Measurements from ENCODE around the gene ST7. TPM values are rescaled to one million over a fixed set of nuclear protein-coding genes. Genes with fewer than 3 reads are reported as not detected.

ST7 gene
- total RNA-seq, 3 donors from 2014 or later (not counting 1 experiment from before 2014, with no cell fraction given) = 9.8 to 15.7 (median 12.9) TPM

GRCh38 chr7:117094457-117094856, 141.2 kb downstream of the ST7 start:
- Histone ChIP-seq H3K27me3 (ENCODE audit: control insufficient read depth, insufficient read depth, low read length) (no peaks in the 10 kb centered on the region), H3K36me3 (ENCODE audit: control insufficient read depth, insufficient read depth, low read length) (no peaks in the 10 kb centered on the region), H3K4me3 (ENCODE audit: low read length) (no peak overlapping the region), H3K4me1 (ENCODE audit: control insufficient read depth, insufficient read depth, low read length) (no peaks in the 10 kb centered on the region), H3K27ac (ENCODE audit: low read length) (no peak overlapping the region), H3K9me3 (ENCODE audit: control insufficient read depth, insufficient read depth, low read length) (no peaks in the 10 kb centered on the region)
- Mint-ChIP-seq H3K36me3 (no peaks in the 10 kb centered on the region), H3K9me3 (no peaks in the 10 kb centered on the region), H3K4me3 (no peak overlapping the region), H3K27ac (no peak overlapping the region), H3K4me1 (peaks cover 5 to 6% of the 10 kb centered on the region in 2 donors), H3K27me3 (ENCODE audit: low read depth in 2 of 2) (no peaks in the 10 kb centered on the region)
- intact Hi-C loops (cut with micrococcal nuclease) = no loop called here
- no peak for DNase-seq
- WGBS (ENCODE audit: insufficient coverage) = 80% methylated on average over 3 of the region's 3 CpGs
- no peak for ATAC-seq
- TF ChIP-seq CTCF (IDR thresholded peaks at IDR 0.05) = no peak

- no peaks in the 10 kb centered on the region for H3K27me3 ChIP-seq (ENCODE audit: control insufficient read depth, insufficient read depth, low read length)
- ATAC-seq = no peak
- H3K27ac ChIP-seq (ENCODE audit: low read length) = no peak overlapping the region
- no peak overlapping the region for H3K4me3 Mint-ChIP-seq
- no peak for TF ChIP-seq CTCF (IDR thresholded peaks at IDR 0.05)
- no peak overlapping the region for H3K4me3 ChIP-seq (ENCODE audit: low read length)
- H3K4me1 ChIP-seq (ENCODE audit: control insufficient read depth, insufficient read depth, low read length) = no peaks in the 10 kb centered on the region
- H3K36me3 ChIP-seq (ENCODE audit: control insufficient read depth, insufficient read depth, low read length) = no peaks in the 10 kb centered on the region
- H3K9me3 Mint-ChIP-seq = no peaks in the 10 kb centered on the region
- no peak overlapping the region for H3K27ac Mint-ChIP-seq
- no peaks in the 10 kb centered on the region for H3K9me3 ChIP-seq (ENCODE audit: control insufficient read depth, insufficient read depth, low read length)
- H3K27me3 Mint-ChIP-seq (ENCODE audit: low read depth in 2 of 2) = no peaks in the 10 kb centered on the region
- H3K4me1 Mint-ChIP-seq = peaks cover 4 to 6% of the 10 kb centered on the region in 2 donors
- WGBS (ENCODE audit: insufficient coverage) = 95% methylated on average over 5 of the region's 5 CpGs
- H3K36me3 Mint-ChIP-seq = no peaks in the 10 kb centered on the region
- DNase-seq = no peak
- intact Hi-C loops (cut with micrococcal nuclease) = no loop called here
These were observed 141.8 kb downstream of the ST7 start for GRCh38 chr7:117095055-117095454.

- no peak for TF ChIP-seq CTCF (IDR thresholded peaks at IDR 0.05)
- Mint-ChIP-seq H3K27me3 (ENCODE audit: low read depth in 2 of 2) (no peaks in the 10 kb centered on the region), H3K4me1 (peaks cover 0 to 6% of the 10 kb centered on the region in 2 donors)
These were observed 143.0 kb downstream of the ST7 start for GRCh38 chr7:117096330-117096729.

GRCh38 chr7:117096942-117097341, 143.6 kb downstream of the ST7 start:
- H3K36me3 ChIP-seq (ENCODE audit: control insufficient read depth, insufficient read depth, low read length) = no peaks in the 10 kb centered on the region
- DNase-seq = no peak
- no peak for TF ChIP-seq CTCF (IDR thresholded peaks at IDR 0.05)
- H3K27ac Mint-ChIP-seq = no peak overlapping the region
- no peaks in the 10 kb centered on the region for H3K36me3 Mint-ChIP-seq
- no peaks in the 10 kb centered on the region for H3K4me1 ChIP-seq (ENCODE audit: control insufficient read depth, insufficient read depth, low read length)
- intact Hi-C loops (cut with micrococcal nuclease) = no loop called here
- no peak overlapping the region for H3K27ac ChIP-seq (ENCODE audit: low read length)
- no peaks in the 10 kb centered on the region for H3K9me3 Mint-ChIP-seq
- no peaks in the 10 kb centered on the region for H3K27me3 ChIP-seq (ENCODE audit: control insufficient read depth, insufficient read depth, low read length)
- no peaks in the 10 kb centered on the region for H3K9me3 ChIP-seq (ENCODE audit: control insufficient read depth, insufficient read depth, low read length)
- peaks cover 0 to 6% of the 10 kb centered on the region in 2 donors for H3K4me1 Mint-ChIP-seq
- H3K4me3 Mint-ChIP-seq = no peak overlapping the region
- no peak for ATAC-seq
- no peaks in the 10 kb centered on the region for H3K27me3 Mint-ChIP-seq (ENCODE audit: low read depth in 2 of 2)
- H3K4me3 ChIP-seq (ENCODE audit: low read length) = no peak overlapping the region

More at GRCh38 chr7:117096330-117096729, 143.0 kb downstream of the ST7 start:
- no peak overlapping the region for H3K4me3 ChIP-seq (ENCODE audit: low read length)
- H3K27ac ChIP-seq (ENCODE audit: low read length) = no peak overlapping the region
- H3K9me3 ChIP-seq (ENCODE audit: control insufficient read depth, insufficient read depth, low read length) = no peaks in the 10 kb centered on the region
- no peaks in the 10 kb centered on the region for H3K36me3 ChIP-seq (ENCODE audit: control insufficient read depth, insufficient read depth, low read length)
- no peaks in the 10 kb centered on the region for H3K4me1 ChIP-seq (ENCODE audit: control insufficient read depth, insufficient read depth, low read length)
- DNase-seq = no peak
- Mint-ChIP-seq H3K4me3 (no peak overlapping the region), H3K27ac (no peak overlapping the region), H3K36me3 (no peaks in the 10 kb centered on the region), H3K9me3 (no peaks in the 10 kb centered on the region)
- intact Hi-C loops (cut with micrococcal nuclease) = no loop called here
- WGBS (ENCODE audit: insufficient coverage) = 74% methylated on average over 2 of the region's 4 CpGs
- H3K27me3 ChIP-seq (ENCODE audit: control insufficient read depth, insufficient read depth, low read length) = no peaks in the 10 kb centered on the region
- no peak for ATAC-seq

All from natural killer cell (primary cell).